Activated T-helper 1 cell treated with anti-CD3 and anti-CD28 coated beads, Interleukin-12 subunit alpha, Interleukin-12 subunit beta, Interleukin-2, Interleukin-4 antibody, amounts not matched to agents 30 ng/mL and 10 ng/mL and 1 ng/mL, durations not matched to agents 14 hours and 24 hours and 36 hours (primary cell): ENCODE data around the gene HMBS. TPM values are rescaled to one million over a fixed set of nuclear protein-coding genes. Genes with fewer than 3 reads are reported as not detected.

Experiments
- DNase-seq: peaks from one replicate; pipeline ENCODE4 v3.0.0; 2021; ENCODE audit warnings: low spot score
- H3K27ac Mint-ChIP-seq: one replicate; pipeline ENCODE4 v1.8.0; 2021; ENCODE audit warnings: mild to moderate bottlenecking, mixed read lengths
- H3K27me3 Mint-ChIP-seq: one replicate; pipeline ENCODE4 v1.8.0; 2022; ENCODE audit warnings: mild to moderate bottlenecking, moderate library complexity, mixed read lengths; ENCODE audit not compliant: insufficient read depth
- H3K36me3 Mint-ChIP-seq: one replicate; pipeline ENCODE4 v1.8.0; 2021; ENCODE audit warnings: low read depth, mixed read lengths
- H3K4me1 Mint-ChIP-seq: one replicate; pipeline ENCODE4 v1.8.0; 2021; ENCODE audit warnings: low read depth, mixed read lengths
- H3K4me3 Mint-ChIP-seq: one replicate; pipeline ENCODE4 v1.8.0; 2021; ENCODE audit warnings: mild to moderate bottlenecking, moderate library complexity, mixed read lengths
- H3K9me3 Mint-ChIP-seq: one replicate; pipeline ENCODE4 v1.8.0; 2021; ENCODE audit warnings: mixed read lengths
- intact Hi-C: fragments of 100-400 bp; cut with micrococcal nuclease; formaldehyde crosslinking; loops from one replicate; pipeline ENCODE4 v1.15.1; 2024
- total RNA-seq: library from RNA; stranded (reverse); gene quantifications from 2 replicates; pipeline ENCODE4 v1.2.3, GENCODE V29; 2022

HMBS gene
- total RNA-seq, 1 donor from 2014 or later: 55.0 TPM

DNA sequence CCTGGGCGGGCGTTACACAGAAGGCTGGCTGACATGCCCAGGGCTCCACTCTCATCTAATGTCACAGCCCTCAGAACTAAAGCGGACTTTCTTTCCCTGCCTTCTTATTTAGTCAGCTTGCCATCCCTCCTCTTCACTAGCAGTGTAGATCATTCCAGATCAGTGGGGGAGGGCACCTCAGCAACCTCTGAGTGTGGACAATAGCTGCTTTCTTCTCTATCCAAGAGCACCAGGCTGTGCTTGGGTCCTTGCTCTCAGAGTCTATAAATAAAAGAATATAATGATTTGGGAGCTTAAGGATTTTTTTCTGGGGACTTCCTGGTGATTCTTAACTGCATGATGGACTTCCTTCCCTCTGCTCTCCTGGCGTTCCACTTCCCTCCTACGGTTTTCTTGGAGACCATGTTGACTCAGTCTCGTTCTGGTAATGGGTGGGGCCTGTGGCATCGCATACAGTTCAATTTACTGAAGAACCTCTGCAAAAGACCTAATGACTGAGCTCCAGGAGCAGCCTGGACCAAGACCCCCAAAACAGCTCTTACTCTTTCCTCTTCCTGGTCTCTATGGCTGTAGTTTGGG lies 2.9 kb upstream of the HMBS start:
- Mint-ChIP-seq H3K4me3 (no peak overlapping the region), H3K9me3 (no peaks in the 10 kb centered on the region), H3K27me3 (no peaks in the 10 kb centered on the region), H3K27ac (no peak overlapping the region), H3K36me3 (peaks cover 33% of the 10 kb centered on the region), H3K4me1 (peaks cover 15% of the 10 kb centered on the region)
- DNase-seq: no peak
- intact Hi-C loops: no loop called here

DNA sequence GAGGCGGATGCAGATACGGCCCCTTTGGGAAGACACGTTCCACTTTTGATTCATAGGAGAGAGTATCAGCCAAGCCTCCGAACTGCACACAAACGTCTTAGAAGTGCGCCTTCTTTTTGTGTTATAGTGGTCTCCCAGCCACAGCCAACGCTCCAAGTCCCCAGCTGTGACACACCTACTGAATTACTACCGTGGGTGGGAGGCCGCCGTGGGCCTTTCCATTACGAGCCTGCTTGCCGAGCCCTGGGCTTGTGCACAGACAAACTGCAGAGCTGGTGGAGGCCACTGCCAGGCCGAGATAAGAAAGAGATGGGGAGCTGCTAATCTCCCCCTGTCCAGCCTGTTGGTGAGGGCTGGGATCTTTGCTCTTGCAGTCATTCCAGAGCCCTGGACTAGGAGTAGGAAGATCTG lies 761 bp downstream of the HMBS start:
- intact Hi-C loops: loop anchor here (1.0 kb wide), 5 partner anchors 10 to 55 kb away; partner anchors contain the start of genes C2CD2L, HINFP, HYOU1 and SLC37A4
- Mint-ChIP-seq H3K4me3 (peak overlapping the region; percentile 97), H3K9me3 (no peaks in the 10 kb centered on the region), H3K27me3 (no peaks in the 10 kb centered on the region), H3K27ac (peak overlapping the region; percentile 92), H3K4me1 (peaks cover 39% of the 10 kb centered on the region), H3K36me3 (peaks cover 20% of the 10 kb centered on the region)
- DNase-seq: no peak

GRCh38 chr11:119087123-119087522 lies 2.4 kb downstream of the HMBS start:
- no peaks in the 10 kb centered on the region for H3K27me3 Mint-ChIP-seq
- H3K27ac Mint-ChIP-seq: no peak overlapping the region
- peak overlapping the region; percentile 73 for H3K4me3 Mint-ChIP-seq
- no peaks in the 10 kb centered on the region for H3K9me3 Mint-ChIP-seq
- peaks cover 14% of the 10 kb centered on the region for H3K36me3 Mint-ChIP-seq
- H3K4me1 Mint-ChIP-seq: peaks cover 53% of the 10 kb centered on the region
- intact Hi-C loops: no loop called here
- DNase-seq: no peak

GRCh38 chr11:119087747-119088241 lies 3.1 kb downstream of the HMBS start:
- Mint-ChIP-seq H3K4me3 (peak overlapping the region; percentile 73), H3K9me3 (no peaks in the 10 kb centered on the region), H3K4me1 (peaks cover 59% of the 10 kb centered on the region), H3K36me3 (peaks cover 19% of the 10 kb centered on the region), H3K27ac (no peak overlapping the region), H3K27me3 (no peaks in the 10 kb centered on the region)
- intact Hi-C loops: no loop called here
- no peak for DNase-seq

GRCh38 chr11:119088406-119088805 lies 3.7 kb downstream of the HMBS start:
- H3K27me3 Mint-ChIP-seq: no peaks in the 10 kb centered on the region
- peaks cover 24% of the 10 kb centered on the region for H3K36me3 Mint-ChIP-seq
- H3K4me1 Mint-ChIP-seq: peaks cover 64% of the 10 kb centered on the region
- H3K27ac Mint-ChIP-seq: no peak overlapping the region
- intact Hi-C loops: no loop called here
- no peaks in the 10 kb centered on the region for H3K9me3 Mint-ChIP-seq
- H3K4me3 Mint-ChIP-seq: no peak overlapping the region
- no peak for DNase-seq

GRCh38 chr11:119089319-119089718 lies 4.6 kb downstream of the HMBS start:
- no peaks in the 10 kb centered on the region for H3K27me3 Mint-ChIP-seq
- H3K4me1 Mint-ChIP-seq: peaks cover 70% of the 10 kb centered on the region
- H3K27ac Mint-ChIP-seq: no peak overlapping the region
- peaks cover 30% of the 10 kb centered on the region for H3K36me3 Mint-ChIP-seq
- intact Hi-C loops: no loop called here
- H3K9me3 Mint-ChIP-seq: no peaks in the 10 kb centered on the region
- no peak overlapping the region for H3K4me3 Mint-ChIP-seq
- no peak for DNase-seq

DNA sequence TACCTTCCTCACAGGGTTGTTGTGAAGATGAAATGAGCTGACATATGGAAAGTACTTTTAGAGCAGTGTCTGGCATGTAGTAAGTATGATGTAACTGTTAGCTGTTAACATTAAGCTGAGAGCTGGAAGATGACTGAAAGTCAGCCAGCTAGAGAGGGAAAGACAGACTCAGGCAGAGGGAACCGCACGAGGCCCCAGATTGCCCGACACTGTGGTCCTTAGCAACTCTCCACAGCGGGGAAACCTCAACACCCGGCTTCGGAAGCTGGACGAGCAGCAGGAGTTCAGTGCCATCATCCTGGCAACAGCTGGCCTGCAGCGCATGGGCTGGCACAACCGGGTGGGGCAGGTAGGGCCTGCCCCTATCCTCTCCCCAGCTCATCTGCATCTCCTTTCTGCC lies 6.5 kb downstream of the HMBS start:
- Mint-ChIP-seq H3K36me3 (peaks cover 37% of the 10 kb centered on the region), H3K4me1 (peaks cover 66% of the 10 kb centered on the region), H3K4me3 (no peak overlapping the region), H3K9me3 (no peaks in the 10 kb centered on the region), H3K27ac (peak overlapping the region; percentile 9), H3K27me3 (peaks cover 4% of the 10 kb centered on the region)
- intact Hi-C loops: no loop called here
- no peak for DNase-seq

DNA sequence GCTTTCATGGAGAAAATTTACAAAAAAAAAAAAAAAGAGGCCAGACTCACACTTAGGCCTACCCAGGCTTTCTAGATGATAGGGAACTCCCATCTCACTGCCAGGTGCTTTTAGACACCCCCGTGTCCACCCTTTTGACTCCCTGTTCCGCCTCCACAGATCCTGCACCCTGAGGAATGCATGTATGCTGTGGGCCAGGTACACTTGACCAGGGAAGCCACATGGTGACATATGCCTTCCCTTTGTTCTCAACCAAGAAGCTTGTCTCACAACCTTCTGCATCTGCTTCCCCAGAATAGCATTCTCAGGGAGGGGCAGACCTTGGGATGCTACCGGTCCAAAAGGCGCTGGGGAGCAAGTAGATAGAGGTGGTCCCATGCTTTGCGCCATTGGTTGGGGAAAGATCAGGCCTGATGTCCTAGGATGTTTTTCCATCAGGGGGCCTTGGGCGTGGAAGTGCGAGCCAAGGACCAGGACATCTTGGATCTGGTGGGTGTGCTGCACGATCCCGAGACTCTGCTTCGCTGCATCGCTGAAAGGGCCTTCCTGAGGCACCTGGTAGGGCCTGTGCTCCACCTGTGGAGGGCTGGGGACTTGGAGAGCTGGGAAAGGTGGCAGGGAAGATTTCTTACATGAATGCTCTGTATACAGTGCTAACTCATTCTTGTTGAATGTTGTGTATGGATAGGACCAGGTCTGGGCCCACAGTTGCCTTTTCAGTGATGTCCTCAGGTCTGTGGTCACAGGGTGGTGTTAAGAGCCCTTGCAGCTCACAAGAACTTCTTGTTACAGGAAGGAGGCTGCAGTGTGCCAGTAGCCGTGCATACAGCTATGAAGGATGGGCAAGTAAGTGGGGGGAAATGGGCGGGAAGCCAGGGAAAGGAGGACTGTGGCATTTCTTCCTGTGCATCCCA lies 7.5 kb downstream of the HMBS start:
- no peaks in the 10 kb centered on the region for H3K9me3 Mint-ChIP-seq
- no peak for DNase-seq
- peaks cover 44% of the 10 kb centered on the region for H3K36me3 Mint-ChIP-seq
- H3K27me3 Mint-ChIP-seq: peaks cover 4% of the 10 kb centered on the region
- H3K4me1 Mint-ChIP-seq: peaks cover 67% of the 10 kb centered on the region
- intact Hi-C loops: no loop called here
- peak overlapping the region; percentile 92 for H3K4me3 Mint-ChIP-seq
- H3K27ac Mint-ChIP-seq: peak overlapping the region; percentile 11

- H3K27me3 Mint-ChIP-seq: peaks cover 4% of the 10 kb centered on the region
- peak overlapping the region; percentile 92 for H3K4me3 Mint-ChIP-seq
- peaks cover 52% of the 10 kb centered on the region for H3K36me3 Mint-ChIP-seq
- DNase-seq: no peak
- peak overlapping the region; percentile 84 for H3K27ac Mint-ChIP-seq
- intact Hi-C loops: no loop called here
- H3K9me3 Mint-ChIP-seq: no peaks in the 10 kb centered on the region
- peaks cover 58% of the 10 kb centered on the region for H3K4me1 Mint-ChIP-seq
These were observed 8.5 kb downstream of the HMBS start for GRCh38 chr11:119092880-119093842.

DNA sequence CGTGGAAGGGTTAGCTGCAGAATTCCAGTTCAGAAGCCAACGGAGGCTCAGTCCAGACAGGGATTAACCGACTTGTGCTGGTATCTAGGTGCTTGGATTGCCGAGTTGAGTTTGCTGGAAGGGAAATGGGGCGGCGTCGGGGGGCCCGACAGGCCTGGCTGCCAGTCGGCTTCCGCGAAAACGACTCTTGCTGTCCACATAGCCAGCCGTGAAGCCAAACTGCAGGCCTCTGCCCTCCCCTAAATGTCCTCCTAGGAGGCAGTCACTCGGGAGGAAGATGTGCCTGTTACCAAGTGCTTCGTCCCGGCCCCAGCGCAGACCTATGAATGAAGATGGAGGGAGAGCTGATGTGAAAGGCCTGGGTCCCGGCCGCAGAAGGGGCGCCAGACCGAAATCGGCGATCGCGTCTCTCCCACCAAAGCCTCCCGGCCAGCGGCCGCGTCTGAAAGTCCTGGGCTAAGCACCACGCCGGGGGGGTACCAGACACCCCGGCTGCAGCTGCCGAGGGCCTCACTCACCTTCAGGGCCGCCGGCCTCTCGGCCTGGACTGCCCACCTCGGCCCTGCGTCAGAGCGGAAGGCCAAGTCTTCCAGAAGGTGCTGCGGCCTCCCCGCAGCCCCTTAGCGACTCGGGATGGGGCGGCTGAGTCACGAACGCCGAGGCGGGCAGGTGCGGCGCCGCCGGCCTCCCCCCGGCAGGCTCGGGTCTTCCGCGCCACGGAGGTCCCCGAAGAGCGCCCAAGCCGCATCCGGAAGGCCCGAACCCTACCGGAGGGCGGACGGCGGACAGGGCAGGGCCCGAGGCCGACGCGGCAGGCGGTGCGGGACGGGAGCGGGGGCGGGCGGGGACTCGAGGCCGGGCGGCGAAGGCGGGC lies 9.5 kb downstream of the HMBS start:
- Mint-ChIP-seq H3K9me3 (no peaks in the 10 kb centered on the region), H3K27ac (peak overlapping the region; percentile 91), H3K36me3 (peaks cover 61% of the 10 kb centered on the region), H3K4me3 (peak overlapping the region; percentile 95), H3K4me1 (peaks cover 55% of the 10 kb centered on the region), H3K27me3 (peaks cover 4% of the 10 kb centered on the region)
- intact Hi-C loops: loop anchor here (1.0 to 2.0 kb wide), 6 partner anchors 8 to 169 kb away; partner anchors contain the start of genes BCL9L, CENATAC, NLRX1 and SLC37A4
- DNase-seq: no peak

DNA sequence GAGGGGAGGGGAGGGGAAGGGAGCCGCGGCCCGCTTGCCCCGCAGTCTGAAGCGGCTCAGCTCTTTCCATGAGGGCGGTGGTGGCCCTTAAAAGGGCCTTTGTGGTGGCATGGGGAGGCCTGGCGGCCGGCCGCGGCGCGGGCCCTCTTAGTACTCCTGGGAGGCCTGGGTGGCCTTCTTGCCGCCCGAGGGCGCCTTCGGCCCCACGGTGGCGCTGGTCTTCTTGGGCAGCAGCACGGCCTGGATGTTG lies 10.1 kb downstream of the HMBS start:
- H3K27ac Mint-ChIP-seq: peak overlapping the region; percentile 91
- H3K4me3 Mint-ChIP-seq: peak overlapping the region; percentile 95
- H3K27me3 Mint-ChIP-seq: peaks cover 4% of the 10 kb centered on the region
- DNase-seq: peak; percentile 60
- H3K36me3 Mint-ChIP-seq: peaks cover 62% of the 10 kb centered on the region
- no peaks in the 10 kb centered on the region for H3K9me3 Mint-ChIP-seq
- H3K4me1 Mint-ChIP-seq: peaks cover 54% of the 10 kb centered on the region
- intact Hi-C loops: loop anchor here (1.0 to 5.0 kb wide), 14 partner anchors 8 to 240 kb away; partner anchors contain the start of genes BCL9L, C2CD2L, CENATAC and HINFP
